ENCODE results near the gene LRRC8D. TPM values are rescaled to one million over a fixed set of nuclear protein-coding genes. Genes with fewer than 3 reads are reported as not detected.

LRRC8D gene
- total RNA-seq, 1 experiment from 2014 or later: 39.4 TPM

DNA sequence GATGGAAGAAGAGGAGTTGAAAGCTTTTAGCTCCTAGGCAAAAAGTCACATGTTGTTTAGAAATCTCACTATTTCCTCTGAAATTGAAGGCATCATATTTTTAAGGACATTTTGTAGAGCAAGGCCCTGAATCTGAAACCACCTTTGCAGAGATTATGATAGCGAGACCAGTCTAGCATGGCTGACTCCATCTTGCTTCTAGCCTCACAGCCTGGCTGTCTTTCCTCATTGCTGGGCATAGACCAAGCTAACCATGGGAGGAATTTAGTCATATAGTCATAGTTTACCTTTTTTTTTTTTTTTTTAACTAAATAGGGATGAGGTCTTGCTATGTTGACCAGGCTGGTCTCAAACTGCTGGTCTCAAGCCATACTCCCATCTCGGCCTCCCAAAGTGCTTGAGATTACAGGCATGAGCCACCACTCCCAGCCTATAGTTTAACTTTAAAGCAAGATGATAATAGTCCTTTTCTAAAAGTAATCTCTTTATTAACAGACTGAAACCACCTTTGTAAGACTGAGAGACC, 131.8 kb downstream of the LRRC8D start:
- H3K27me3 Mint-ChIP-seq (ENCODE audit: insufficient read depth, unreplicated experiment): no peaks in the 10 kb centered on the region
- peaks cover 52% of the 10 kb centered on the region for H3K4me1 ChIP-seq

DNA sequence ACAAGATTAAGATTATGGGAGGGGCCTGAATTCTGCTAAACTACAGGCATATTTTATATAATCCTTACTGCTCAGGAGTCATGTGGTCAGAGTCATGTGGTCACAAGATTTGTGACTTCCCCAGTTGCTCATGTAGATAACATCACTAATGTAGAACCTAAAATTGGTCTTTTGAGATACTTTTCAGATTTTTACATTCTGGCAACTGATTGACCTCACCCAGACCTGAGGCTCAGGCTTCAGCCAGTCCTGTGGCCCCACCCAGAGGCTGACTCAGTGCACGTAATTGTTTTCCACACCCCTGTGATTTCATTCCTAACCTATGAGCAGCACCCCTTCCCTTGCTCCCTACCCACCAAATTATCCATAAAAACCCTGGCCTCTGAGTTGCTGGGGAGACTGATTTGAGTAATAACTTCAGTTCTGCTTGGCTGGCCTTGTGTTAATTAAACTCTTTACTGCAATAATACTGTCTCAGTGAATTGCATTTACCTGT, 132.3 kb downstream of the LRRC8D start:
- H3K9me3 ChIP-seq: no peaks in the 10 kb centered on the region
- no peak for TF ChIP-seq CTCF (IDR thresholded peaks at IDR 0.05; ENCODE audit: insufficient read depth in 1 of 2, low read depth in 1 of 2, low read length in 1 of 2, severe bottlenecking in 1 of 2, unreplicated experiment in 1 of 2)
- H3K4me3 ChIP-seq (ENCODE audit: low read depth, low read length): no peak overlapping the region
- ChIA-PET POLR2A (no interaction called here), CTCF (no interaction called here)
- H3K4me1 Mint-ChIP-seq (ENCODE audit: low read depth, unreplicated experiment): peaks cover 25% of the 10 kb centered on the region
- BruUV-seq (replicated peaks): no TSS peak
- peaks cover 52% of the 10 kb centered on the region for H3K4me1 ChIP-seq
- no peaks in the 10 kb centered on the region for H3K27me3 Mint-ChIP-seq (ENCODE audit: insufficient read depth, unreplicated experiment)
- intact Hi-C loops (cut with micrococcal nuclease; ENCODE audit: unreplicated experiment): loop anchor here (1.0 kb wide), 1 partner anchor 149 kb away; no protein-coding TSS in a partner anchor
- H3K36me3 Mint-ChIP-seq (ENCODE audit: insufficient read depth, unreplicated experiment): no peaks in the 10 kb centered on the region
- no peak overlapping the region for H3K4me3 Mint-ChIP-seq (ENCODE audit: unreplicated experiment)
- H3K9me3 Mint-ChIP-seq (ENCODE audit: unreplicated experiment): no peaks in the 10 kb centered on the region
- no peaks in the 10 kb centered on the region for H3K27me3 ChIP-seq (replicated peaks; ENCODE audit: control insufficient read depth, insufficient read depth, low read length)
- H3K27ac Mint-ChIP-seq (ENCODE audit: unreplicated experiment): no peak overlapping the region
- H3K36me3 ChIP-seq (ENCODE audit: control insufficient read depth, insufficient read depth, low read length): no peaks in the 10 kb centered on the region
- DNase-seq: peak; percentile 48 to 61

More for the DNA sequence above, 131.8 kb downstream of the LRRC8D start:
- Mint-ChIP-seq H3K4me3 (ENCODE audit: unreplicated experiment) (no peak overlapping the region), H3K27ac (ENCODE audit: unreplicated experiment) (no peak overlapping the region), H3K9me3 (ENCODE audit: unreplicated experiment) (no peaks in the 10 kb centered on the region), H3K36me3 (ENCODE audit: insufficient read depth, unreplicated experiment) (no peaks in the 10 kb centered on the region), H3K4me1 (ENCODE audit: low read depth, unreplicated experiment) (peaks cover 27% of the 10 kb centered on the region)
- intact Hi-C loops (cut with micrococcal nuclease; ENCODE audit: unreplicated experiment): loop anchor here (1.0 kb wide), 1 partner anchor 148 kb away; no protein-coding TSS in a partner anchor
- Histone ChIP-seq H3K9me3 (no peaks in the 10 kb centered on the region), H3K4me3 (ENCODE audit: low read depth, low read length) (no peak overlapping the region), H3K27me3 (replicated peaks; ENCODE audit: control insufficient read depth, insufficient read depth, low read length) (no peaks in the 10 kb centered on the region), H3K36me3 (ENCODE audit: control insufficient read depth, insufficient read depth, low read length) (no peaks in the 10 kb centered on the region)
- CTCF ChIA-PET: no interaction called here
- BruUV-seq (replicated peaks): no TSS peak
- POLR2A ChIA-PET: no interaction called here
- TF ChIP-seq CTCF (IDR thresholded peaks at IDR 0.05; ENCODE audit: insufficient read depth in 1 of 2, low read depth in 1 of 2, low read length in 1 of 2, severe bottlenecking in 1 of 2, unreplicated experiment in 1 of 2): no peak
- no peak for DNase-seq

DNA sequence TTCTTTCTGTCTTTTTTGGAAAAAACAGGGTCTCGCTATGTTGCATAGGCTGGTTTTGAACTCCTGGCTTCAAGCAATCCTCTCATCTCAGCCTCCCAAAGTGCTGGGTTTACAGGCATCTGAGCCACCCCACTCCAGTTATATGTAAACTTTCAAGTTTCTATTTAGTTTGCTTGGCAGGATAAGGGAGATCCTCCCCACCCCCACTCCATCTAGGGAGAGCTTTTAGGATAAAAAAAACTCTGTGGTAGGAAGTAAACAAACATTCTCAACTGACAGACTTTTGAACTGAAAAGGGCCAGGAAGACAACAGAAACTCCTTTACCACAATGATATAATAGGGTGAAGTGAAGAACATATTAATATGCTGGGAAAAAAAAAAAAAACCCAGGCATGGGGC, 133.1 kb downstream of the LRRC8D start:
- Mint-ChIP-seq H3K27me3 (ENCODE audit: insufficient read depth, unreplicated experiment) (no peaks in the 10 kb centered on the region), H3K27ac (ENCODE audit: unreplicated experiment) (no peak overlapping the region), H3K4me1 (ENCODE audit: low read depth, unreplicated experiment) (peaks cover 22% of the 10 kb centered on the region), H3K9me3 (ENCODE audit: unreplicated experiment) (no peaks in the 10 kb centered on the region), H3K4me3 (ENCODE audit: unreplicated experiment) (no peak overlapping the region), H3K36me3 (ENCODE audit: insufficient read depth, unreplicated experiment) (no peaks in the 10 kb centered on the region)
- BruUV-seq (replicated peaks): no TSS peak
- TF ChIP-seq CTCF (IDR thresholded peaks at IDR 0.05; ENCODE audit: insufficient read depth in 1 of 2, low read depth in 1 of 2, low read length in 1 of 2, severe bottlenecking in 1 of 2, unreplicated experiment in 1 of 2): no peak
- ChIA-PET CTCF (no interaction called here), POLR2A (no interaction called here)
- Histone ChIP-seq H3K9me3 (no peaks in the 10 kb centered on the region), H3K4me3 (ENCODE audit: low read depth, low read length) (no peak overlapping the region), H3K4me1 (peaks cover 52% of the 10 kb centered on the region), H3K36me3 (ENCODE audit: control insufficient read depth, insufficient read depth, low read length) (no peaks in the 10 kb centered on the region), H3K27me3 (replicated peaks; ENCODE audit: control insufficient read depth, insufficient read depth, low read length) (no peaks in the 10 kb centered on the region)
- no peak for DNase-seq
- intact Hi-C loops (cut with micrococcal nuclease; ENCODE audit: unreplicated experiment): loop anchor here (1.0 to 2.0 kb wide), 2 partner anchors 33 to 150 kb away; no protein-coding TSS in a partner anchor
